MV-4-11 (cell line): Measurements from ENCODE around the gene ESYT3.

Experiments
- DNase-seq: peaks from one replicate; lab custom pipeline; 2025; lab: John Stamatoyannopoulos, UW

ESYT3 gene

GRCh38 chr3:138434276-138434874 lies at the start of gene ESYT3:
ESYT3 (plus strand) TSS chr3:138434616; CDS start chr3:138434799, 183 bp downstream.
- DNase-seq, result peak; percentile 57

GRCh38 chr3:138384976-138385375 lies 49.4 kb upstream of the ESYT3 start:
- no peak for DNase-seq

- no peak for DNase-seq
Measured at GRCh38 chr3:138389144-138389601, 45.2 kb upstream of the ESYT3 start.

- DNase-seq, result no peak
Measured at GRCh38 chr3:138389841-138390581, 44.4 kb upstream of the ESYT3 start.

- no peak for DNase-seq
Measured at GRCh38 chr3:138390582-138390932, 43.9 kb upstream of the ESYT3 start.

GRCh38 chr3:138394156-138394555 lies 40.3 kb upstream of the ESYT3 start:
- no peak for DNase-seq

- DNase-seq, result no peak
Measured at GRCh38 chr3:138394686-138395085, 39.7 kb upstream of the ESYT3 start.

GRCh38 chr3:138395865-138396751 lies 38.3 kb upstream of the ESYT3 start:
- no peak for DNase-seq

GRCh38 chr3:138396752-138397410 lies 37.5 kb upstream of the ESYT3 start:
- DNase-seq, result no peak

- no peak for DNase-seq
Measured at GRCh38 chr3:138397983-138398382, 36.4 kb upstream of the ESYT3 start.

- DNase-seq, result no peak
Measured at GRCh38 chr3:138398791-138399575, 35.4 kb upstream of the ESYT3 start.

- DNase-seq, result no peak
Measured at GRCh38 chr3:138399766-138400165, 34.6 kb upstream of the ESYT3 start.

GRCh38 chr3:138400651-138401070 lies 33.8 kb upstream of the ESYT3 start:
- DNase-seq, result no peak

- no peak for DNase-seq
Measured at GRCh38 chr3:138401834-138402233, 32.6 kb upstream of the ESYT3 start.

- no peak for DNase-seq
Measured at GRCh38 chr3:138404121-138404520, 30.3 kb upstream of the ESYT3 start.

- no peak for DNase-seq
Measured at GRCh38 chr3:138405001-138405400, 29.4 kb upstream of the ESYT3 start.

GRCh38 chr3:138405486-138405885 lies 28.9 kb upstream of the ESYT3 start:
- DNase-seq, result no peak

- no peak for DNase-seq
Measured at GRCh38 chr3:138406606-138407005, 27.8 kb upstream of the ESYT3 start.

GRCh38 chr3:138407236-138407907 lies 27.0 kb upstream of the ESYT3 start:
- no peak for DNase-seq

- DNase-seq, result no peak
Measured at GRCh38 chr3:138408751-138409570, 25.5 kb upstream of the ESYT3 start.
